SU-DHL-6 (cell line): ENCODE data around the gene CCDC24.

Experiments
- H2AFZ ChIP-seq: fragments of 200-600 bp; sonication (generic); 2 replicates; pipeline ENCODE4 v1.6.1; 2014; ENCODE audit warnings: low read depth, mild to moderate bottlenecking, moderate library complexity, mixed read lengths, antibody characterized with exemption, low read length; ENCODE audit not compliant: severe bottlenecking
- H3F3A ChIP-seq: fragments of 200-600 bp; shearing (Covaris generic); 2 replicates; pipeline ENCODE4 v1.6.0; 2016; ENCODE audit warnings: antibody characterized with exemption, mild to moderate bottlenecking; ENCODE audit not compliant: insufficient read depth
- H3K27ac ChIP-seq: fragments of 200-600 bp; sonication (generic); 2 replicates; pipeline ENCODE4 v1.5.1; 2016; ENCODE audit warnings: low read depth, mild to moderate bottlenecking, low read length, moderate library complexity, mixed read lengths
- H3K27me3 ChIP-seq: fragments of 200-600 bp; sonication (generic), shearing (Covaris generic); 2 replicates; pipeline ENCODE4 v1.6.0; 2014; ENCODE audit warnings: mild to moderate bottlenecking, low read length
- H3K36me3 ChIP-seq: fragments of 200-600 bp; sonication (generic); 2 replicates; pipeline ENCODE4 v1.6.1; 2014; ENCODE audit warnings: mild to moderate bottlenecking, low read length, mixed read lengths
- H3K4me2 ChIP-seq: fragments of 300-600, 200-600 bp; shearing (Covaris generic), sonication (generic); 2 replicates; pipeline ENCODE4 v1.6.0; 2014; ENCODE audit warnings: low read length, low read depth, mild to moderate bottlenecking; ENCODE audit not compliant: poor library complexity, severe bottlenecking
- H3K4me3 ChIP-seq: fragments of 200-600 bp; sonication (generic); 2 replicates; pipeline ENCODE4 v1.5.1; 2014; ENCODE audit warnings: antibody characterized with exemption, low read length, mild to moderate bottlenecking, mixed read lengths; ENCODE audit not compliant: insufficient read depth, poor library complexity, severe bottlenecking
- H3K79me2 ChIP-seq: fragments of 200-600 bp; sonication (generic); 2 replicates; pipeline ENCODE4 v1.6.1; 2014; ENCODE audit warnings: mild to moderate bottlenecking, low read length, moderate library complexity; ENCODE audit not compliant: insufficient read depth
- H3K9ac ChIP-seq: fragments of 200-600 bp; sonication (generic); 2 replicates; pipeline ENCODE4 v1.7.0; 2014; ENCODE audit warnings: mild to moderate bottlenecking, low read length
- H3K9me2 ChIP-seq: fragments of 200-600 bp; sonication (generic); replicated peaks from 2 replicates; pipeline ENCODE4 v1.6.1; 2014; ENCODE audit warnings: low read length; ENCODE audit not compliant: insufficient read depth
- H3K9me3 ChIP-seq: fragments of 200-600 bp; sonication (generic); 2 replicates; pipeline ENCODE4 v1.6.1; 2014; ENCODE audit warnings: low read length, mixed read lengths; ENCODE audit not compliant: insufficient read depth
- H4K20me1 ChIP-seq: fragments of 200-600 bp; sonication (generic); 2 replicates; pipeline ENCODE4 v1.6.1; 2014; ENCODE audit warnings: low read depth, mild to moderate bottlenecking, antibody characterized with exemption, low read length, moderate library complexity, mixed read lengths
- CTCF ChIP-seq: fragments of 200-600 bp; sonication (generic); IDR thresholded peaks from one replicate; pipeline ENCODE4 v1.5.1; 2017; ENCODE audit warnings: antibody characterized with exemption, mild to moderate bottlenecking, low read length, moderate library complexity; ENCODE audit not compliant: insufficient read depth, poor library complexity, severe bottlenecking
- EZH2phosphoT487 ChIP-seq: fragments of 200-600 bp; sonication (generic), shearing (Covaris generic); conservative IDR thresholded peaks from 2 replicates; pipeline ENCODE4 v1.6.1; 2018; ENCODE audit warnings: mild to moderate bottlenecking, antibody characterized with exemption, low read length, moderate library complexity, mixed read lengths

The CCDC24 gene

GRCh38 chr1:43991476-43992231 lies at the start of gene CCDC24:
Gene CCDC24 (plus strand): TSS chr1:43991599. CDS start chr1:43991879, 280 bp downstream.
- peak within 1 kb of the TSS; percentile 55 for H3K4me3 ChIP-seq
- H3K27ac ChIP-seq, result no peak within 1 kb of the TSS
- H3F3A ChIP-seq, result peaks cover 10% of the 10 kb centered on the region; the same call in 1 of the 2 replicates
- TF ChIP-seq EZH2phosphoT487, result no peak
- H4K20me1 ChIP-seq, result no peaks in the 10 kb centered on the region
- no peaks in the 10 kb centered on the region for H3K27me3 ChIP-seq
- H2AFZ ChIP-seq, result peak within 1 kb of the TSS; percentile 83
- H3K79me2 ChIP-seq, result no peaks in the 10 kb centered on the region
- no peaks in the 10 kb centered on the region for H3K9me2 ChIP-seq
- H3K9me3 ChIP-seq, result no peaks in the 10 kb centered on the region
- peak within 1 kb of the TSS; percentile 62 for H3K4me2 ChIP-seq
- H3K36me3 ChIP-seq, result no peaks in the 10 kb centered on the region
- peak within 1 kb of the TSS; percentile 53 for H3K9ac ChIP-seq

DNA sequence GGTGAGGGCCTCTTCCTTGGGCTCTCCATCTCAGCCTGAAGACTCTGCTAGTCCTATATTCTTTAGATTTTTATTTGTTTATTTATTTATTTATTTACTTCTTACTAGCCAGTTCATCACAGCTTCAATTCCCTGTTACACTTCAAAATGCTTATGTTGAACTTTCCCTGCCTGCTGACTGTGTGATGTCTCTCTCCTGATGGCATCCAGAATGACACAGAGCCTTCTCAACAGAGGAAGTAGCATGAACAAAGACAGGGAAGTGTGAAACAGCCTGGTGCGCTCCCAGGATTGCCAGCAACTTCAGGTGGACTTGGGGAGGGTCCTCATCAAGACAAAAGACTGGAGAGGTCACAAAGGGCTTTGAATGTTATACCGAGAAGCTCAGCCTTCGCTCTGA lies 49.0 kb upstream of the CCDC24 start:
- H3K79me2 ChIP-seq, result peaks cover 20% of the 10 kb centered on the region; the same call in 1 of the 2 replicates
- no peaks in the 10 kb centered on the region for H4K20me1 ChIP-seq
- no peak overlapping the region for H3K4me2 ChIP-seq
- H2AFZ ChIP-seq, result no peak overlapping the region
- H3K9ac ChIP-seq, result no peak overlapping the region
- TF ChIP-seq EZH2phosphoT487 (no peak), CTCF (no peak)
- no peaks in the 10 kb centered on the region for H3F3A ChIP-seq
- no peaks in the 10 kb centered on the region for H3K9me3 ChIP-seq
- H3K36me3 ChIP-seq, result no peaks in the 10 kb centered on the region
- H3K9me2 ChIP-seq, result no peaks in the 10 kb centered on the region
- H3K27me3 ChIP-seq, result no peaks in the 10 kb centered on the region
- H3K27ac ChIP-seq, result no peak overlapping the region
- no peak overlapping the region for H3K4me3 ChIP-seq

GRCh38 chr1:43944860-43945259 lies 46.5 kb upstream of the CCDC24 start:
- H3K79me2 ChIP-seq, result peaks cover 30% of the 10 kb centered on the region; the same call in 1 of the 2 replicates
- H2AFZ ChIP-seq, result no peak overlapping the region
- H3K9ac ChIP-seq, result peak overlapping the region; percentile 18; the same call in 1 of the 2 replicates
- no peaks in the 10 kb centered on the region for H3K9me2 ChIP-seq
- H3K27me3 ChIP-seq, result no peaks in the 10 kb centered on the region
- H3K4me2 ChIP-seq, result peak overlapping the region; percentile 67
- H3K36me3 ChIP-seq, result no peaks in the 10 kb centered on the region
- no peak for TF ChIP-seq CTCF
- TF ChIP-seq EZH2phosphoT487, result no peak
- peak overlapping the region; percentile 20; the same call in 1 of the 2 replicates for H3K27ac ChIP-seq
- H4K20me1 ChIP-seq, result no peaks in the 10 kb centered on the region
- no peaks in the 10 kb centered on the region for H3K9me3 ChIP-seq
- H3F3A ChIP-seq, result no peaks in the 10 kb centered on the region
- peak overlapping the region; percentile 25 for H3K4me3 ChIP-seq

- no peaks in the 10 kb centered on the region for H3K27me3 ChIP-seq
Observed at GRCh38 chr1:43945674-43946235, 45.6 kb upstream of the CCDC24 start.

More at GRCh38 chr1:43945674-43946235, 45.6 kb upstream of the CCDC24 start:
- Histone ChIP-seq H3K79me2 (peaks cover 30% of the 10 kb centered on the region; the same call in 1 of the 2 replicates), H3K36me3 (no peaks in the 10 kb centered on the region), H3F3A (no peaks in the 10 kb centered on the region), H3K9me3 (no peaks in the 10 kb centered on the region), H4K20me1 (no peaks in the 10 kb centered on the region), H3K4me3 (peak overlapping the region; percentile 93), H3K27ac (peak overlapping the region; percentile 54), H2AFZ (peak overlapping the region; percentile 92), H3K9me2 (no peaks in the 10 kb centered on the region), H3K4me2 (peak overlapping the region; percentile 67), H3K9ac (peak overlapping the region; percentile 88)
- TF ChIP-seq EZH2phosphoT487 (no peak), CTCF (no peak)
